Panc1 (cell line): Measurements from ENCODE around the gene SLF1. TPM values are rescaled to one million over a fixed set of nuclear protein-coding genes. Genes with fewer than 3 reads are reported as not detected.

ENCODE experiments used
- ATAC-seq: fragments of 200-7000 bp; cut with Tn5 transposase; 2 replicates; pipeline ENCODE4 v1.9.1; 2020; ENCODE audit warnings: mild to moderate bottlenecking, moderate library complexity
- BruUV-seq: library from RNA; stranded (reverse); fragments of 400-500 nt; replicated peaks from 2 replicates; lab custom pipeline; 2021; lab: Mats Ljungman, UMichigan
- CTCF ChIA-PET: fragments of 300-600 bp; sonication (Branson Sonifier 250); formaldehyde crosslinking; loops from one replicate; lab custom pipeline; 2022; ENCODE audit warnings: antibody characterized with exemption; lab: Charles Lee
- POLR2A ChIA-PET: fragments of 300-600 bp; sonication (Branson Sonifier 250); formaldehyde crosslinking; loops from one replicate; lab custom pipeline; 2022; ENCODE audit warnings: antibody characterized with exemption; lab: Charles Lee
- DNase-seq: peaks from one replicate; pipeline ENCODE4 v3.0.0-alpha.2; 2010; ENCODE audit warnings: low read depth, low spot score
- H3K27ac ChIP-seq: 2 replicates; pipeline ENCODE4 v1.5.1; 2011; ENCODE audit warnings: mild to moderate bottlenecking, low read length, inconsistent platforms
- H3K27me3 ChIP-seq: fragments of 200-500 bp; sonication (Bioruptor generic); 2 replicates; pipeline ENCODE4 v1.6.0; 2014; ENCODE audit warnings: low read length, inconsistent platforms; ENCODE audit not compliant: control insufficient read depth, insufficient read depth
- H3K36me3 ChIP-seq: fragments of 200-500 bp; sonication (Bioruptor generic); 2 replicates; pipeline ENCODE4 v1.5.1; 2014; ENCODE audit warnings: inconsistent platforms, mild to moderate bottlenecking, low read length, moderate library complexity; ENCODE audit not compliant: control insufficient read depth, insufficient read depth
- H3K4me1 ChIP-seq: 2 replicates; pipeline ENCODE4 v1.5.1; 2011; ENCODE audit warnings: inconsistent platforms, mild to moderate bottlenecking, low read length, moderate library complexity; ENCODE audit not compliant: control insufficient read depth, insufficient read depth
- H3K4me3 ChIP-seq, 2 experiments: 2 replicates each; pipeline ENCODE4 v1.5.1; 2011 to 2012; ENCODE audit warnings: low read depth in 2 of 2, low read length in 2 of 2, mild to moderate bottlenecking in 2 of 2, inconsistent platforms in 1 of 2, moderate library complexity in 1 of 2
- H3K9me3 ChIP-seq: fragments of 200-500 bp; sonication (Bioruptor generic); 2 replicates; pipeline ENCODE4 v1.5.1; 2014; ENCODE audit warnings: low read depth, mild to moderate bottlenecking, inconsistent platforms, low read length, moderate library complexity; ENCODE audit not compliant: control insufficient read depth, insufficient read depth
- CTCF ChIP-seq: fragments of 450-650 bp; IDR thresholded peaks from 2 replicates; pipeline ENCODE4 v1.5.1; 2017; ENCODE audit warnings: mild to moderate bottlenecking
- POLR2AphosphoS5 ChIP-seq: IDR thresholded peaks from 2 replicates; pipeline ENCODE4 v1.6.1; 2012; ENCODE audit warnings: mild to moderate bottlenecking, low read depth, low read length, moderate library complexity
- SIN3A ChIP-seq: IDR thresholded peaks from 2 replicates; pipeline ENCODE4 v1.6.1; 2012; ENCODE audit warnings: low read depth, mild to moderate bottlenecking, low read length, moderate library complexity, borderline replicate concordance; ENCODE audit not compliant: insufficient read depth
- TCF7L2 ChIP-seq: IDR thresholded peaks from 2 replicates; pipeline ENCODE4 v1.6.1; 2011; ENCODE audit warnings: mild to moderate bottlenecking, low read depth, low read length, inconsistent platforms
- in situ Hi-C: cut with HindIII; loops from 2 replicates; pipeline ENCODE4 v1.10.0; 2016; ENCODE audit warnings: low sequenced_read_pairs, low pct_unique_long_range_greater_than_20kb
- intact Hi-C: fragments of 100-400 bp; cut with micrococcal nuclease; formaldehyde crosslinking; loops from one replicate; pipeline ENCODE4 v1.10.0; 2022; ENCODE audit not compliant: unreplicated experiment
- total RNA-seq: library from RNA; stranded (reverse); gene quantifications from one replicate; pipeline ENCODE4 v1.2.1, GENCODE V29; 2021; ENCODE audit not compliant: unreplicated experiment
- TF ChIP-seq, protein P1 (sequence below), 2 experiments: IDR thresholded peaks; 2 replicates each; pipeline ENCODE4 v1.6.1; 2011 to 2012; ENCODE audit warnings: low read depth in 2 of 2, control low read depth in 1 of 2, low read length in 1 of 2, mild to moderate bottlenecking in 1 of 2, moderate library complexity in 1 of 2; ENCODE audit not compliant: insufficient read depth in 1 of 2

Gene SLF1
- total RNA-seq, 1 experiment from 2014 or later: 9.7 TPM

- no peaks in the 10 kb centered on the region for H3K27me3 ChIP-seq
- H3K9me3 ChIP-seq: no peaks in the 10 kb centered on the region
- in situ Hi-C loops (no loop called here), intact Hi-C loops (loop anchor here (5.0 kb wide), 1 partner anchor 77 kb away; the partner anchor contains the start of genes KIAA0825 and SLF1)
- H3K4me3 ChIP-seq: no peak overlapping the region
- ChIA-PET POLR2A (interaction anchor here (0.6 kb wide), 1 partner anchor 786 kb away, joined by 3 read pairs; no protein-coding TSS in a partner anchor), CTCF (no interaction called here)
- TF ChIP-seq, protein P1, sequence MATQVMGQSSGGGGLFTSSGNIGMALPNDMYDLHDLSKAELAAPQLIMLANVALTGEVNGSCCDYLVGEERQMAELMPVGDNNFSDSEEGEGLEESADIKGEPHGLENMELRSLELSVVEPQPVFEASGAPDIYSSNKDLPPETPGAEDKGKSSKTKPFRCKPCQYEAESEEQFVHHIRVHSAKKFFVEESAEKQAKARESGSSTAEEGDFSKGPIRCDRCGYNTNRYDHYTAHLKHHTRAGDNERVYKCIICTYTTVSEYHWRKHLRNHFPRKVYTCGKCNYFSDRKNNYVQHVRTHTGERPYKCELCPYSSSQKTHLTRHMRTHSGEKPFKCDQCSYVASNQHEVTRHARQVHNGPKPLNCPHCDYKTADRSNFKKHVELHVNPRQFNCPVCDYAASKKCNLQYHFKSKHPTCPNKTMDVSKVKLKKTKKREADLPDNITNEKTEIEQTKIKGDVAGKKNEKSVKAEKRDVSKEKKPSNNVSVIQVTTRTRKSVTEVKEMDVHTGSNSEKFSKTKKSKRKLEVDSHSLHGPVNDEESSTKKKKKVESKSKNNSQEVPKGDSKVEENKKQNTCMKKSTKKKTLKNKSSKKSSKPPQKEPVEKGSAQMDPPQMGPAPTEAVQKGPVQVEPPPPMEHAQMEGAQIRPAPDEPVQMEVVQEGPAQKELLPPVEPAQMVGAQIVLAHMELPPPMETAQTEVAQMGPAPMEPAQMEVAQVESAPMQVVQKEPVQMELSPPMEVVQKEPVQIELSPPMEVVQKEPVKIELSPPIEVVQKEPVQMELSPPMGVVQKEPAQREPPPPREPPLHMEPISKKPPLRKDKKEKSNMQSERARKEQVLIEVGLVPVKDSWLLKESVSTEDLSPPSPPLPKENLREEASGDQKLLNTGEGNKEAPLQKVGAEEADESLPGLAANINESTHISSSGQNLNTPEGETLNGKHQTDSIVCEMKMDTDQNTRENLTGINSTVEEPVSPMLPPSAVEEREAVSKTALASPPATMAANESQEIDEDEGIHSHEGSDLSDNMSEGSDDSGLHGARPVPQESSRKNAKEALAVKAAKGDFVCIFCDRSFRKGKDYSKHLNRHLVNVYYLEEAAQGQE (IDR thresholded peaks at IDR 0.05; ENCODE audit: insufficient read depth in 1 of 2, low read depth in 2 of 2, low read length in 1 of 2): no peak
- no peak for TF ChIP-seq SIN3A
- TF ChIP-seq POLR2AphosphoS5: no peak
- no peak for TF ChIP-seq TCF7L2
- TF ChIP-seq CTCF: no peak
- ATAC-seq: no peak
- H3K27ac ChIP-seq: no peak overlapping the region
- BruUV-seq: no TSS peak
- peaks cover 8% of the 10 kb centered on the region for H3K36me3 ChIP-seq
- DNase-seq: no peak
- H3K4me1 ChIP-seq: no peaks in the 10 kb centered on the region
Observed at GRCh38 chr5:94694671-94695070, 76.2 kb downstream of the SLF1 start.

DNA sequence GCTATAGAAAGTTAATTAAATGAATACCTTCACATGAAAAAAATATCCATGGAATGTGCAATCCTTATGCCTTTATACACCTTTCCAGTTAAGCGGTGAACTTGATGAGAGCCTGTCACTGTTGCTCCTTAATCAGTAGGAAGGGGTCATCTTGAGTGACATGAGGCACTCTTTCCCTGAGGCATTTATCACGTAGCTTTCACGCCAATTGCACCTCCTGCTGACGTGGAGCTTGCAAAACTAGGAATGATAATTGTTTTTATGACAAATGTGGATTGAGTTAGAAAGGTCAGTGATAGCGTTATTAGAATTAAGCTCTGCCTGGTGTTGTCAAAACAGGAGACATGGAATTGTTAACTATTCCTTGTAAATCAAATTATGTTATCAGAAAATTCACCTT lies 79.7 kb downstream of the SLF1 start:
- Histone ChIP-seq H3K36me3 (peaks cover 4% of the 10 kb centered on the region; the same call in 1 of the 2 replicates), H3K27ac (no peak overlapping the region), H3K4me3 (no peak overlapping the region), H3K27me3 (no peaks in the 10 kb centered on the region), H3K9me3 (no peaks in the 10 kb centered on the region), H3K4me1 (no peaks in the 10 kb centered on the region)
- no peak for ATAC-seq
- in situ Hi-C loops: no loop called here
- TF ChIP-seq POLR2AphosphoS5 (no peak), TCF7L2 (no peak), SIN3A (no peak), CTCF (no peak)
- TF ChIP-seq, protein P1 (IDR thresholded peaks at IDR 0.05; ENCODE audit: insufficient read depth in 1 of 2, low read depth in 2 of 2, low read length in 1 of 2): no peak
- intact Hi-C loops: no loop called here
- ChIA-PET CTCF (no interaction called here), POLR2A (no interaction called here)
- no TSS peak for BruUV-seq
- DNase-seq: no peak
